Lower leg skin (tissue), 4 donors: ENCODE data around the gene KCNN3. TPM values are rescaled to one million over a fixed set of nuclear protein-coding genes. Genes with fewer than 3 reads are reported as not detected.

Experiments used
- DNase-seq, 2 donors: peaks; one replicate each; pipeline ENCODE4 v3.0.0-alpha.2; 2019; ENCODE audit warnings: low spot score in 2 of 2
- H3K4me3 ChIP-seq: fragments of 200-600 bp; sonication (generic); 2 replicates; pipeline ENCODE4 v1.5.1; 2017; ENCODE audit warnings: mild to moderate bottlenecking, low read depth; ENCODE audit not compliant: poor library complexity, severe bottlenecking
- POLR2A ChIP-seq, 2 donors: fragments of 450-650 bp; IDR thresholded peaks; one replicate each; pipeline ENCODE4 v1.6.1; 2016 to 2017; ENCODE audit warnings: antibody characterized with exemption in 2 of 2, mild to moderate bottlenecking in 1 of 2, moderate library complexity in 1 of 2
- WGBS, 2 donors: methylation state at CpG; one replicate each; pipeline ENCODE4 v1.1.5; 2018; 5-methylcytosine and 5-hydroxymethylcytosine counted together
- intact Hi-C: fragments of 100-400 bp; cut with DNase I; formaldehyde crosslinking; loops from one replicate; pipeline ENCODE4 v1.15.0; 2023; ENCODE audit warnings: low total_unique reads
- total RNA-seq, 4 donors: library from RNA; depleted of rRNA; stranded (reverse); fragments of >200 nt; gene quantifications; one replicate each; pipeline ENCODE4 v1.1.0, GENCODE V29; 2016
- TF ChIP-seq, protein P1 (sequence below), 3 donors: fragments of 450-650 bp; IDR thresholded peaks; one replicate each; pipeline ENCODE4 v1.5.1; 2016; ENCODE audit warnings: antibody characterized with exemption in 3 of 3, mild to moderate bottlenecking in 3 of 3, moderate library complexity in 2 of 3

The KCNN3 gene
- total RNA-seq, 4 donors from 2014 or later: 0.13 to 2.1 (median 0.36) TPM

DNA sequence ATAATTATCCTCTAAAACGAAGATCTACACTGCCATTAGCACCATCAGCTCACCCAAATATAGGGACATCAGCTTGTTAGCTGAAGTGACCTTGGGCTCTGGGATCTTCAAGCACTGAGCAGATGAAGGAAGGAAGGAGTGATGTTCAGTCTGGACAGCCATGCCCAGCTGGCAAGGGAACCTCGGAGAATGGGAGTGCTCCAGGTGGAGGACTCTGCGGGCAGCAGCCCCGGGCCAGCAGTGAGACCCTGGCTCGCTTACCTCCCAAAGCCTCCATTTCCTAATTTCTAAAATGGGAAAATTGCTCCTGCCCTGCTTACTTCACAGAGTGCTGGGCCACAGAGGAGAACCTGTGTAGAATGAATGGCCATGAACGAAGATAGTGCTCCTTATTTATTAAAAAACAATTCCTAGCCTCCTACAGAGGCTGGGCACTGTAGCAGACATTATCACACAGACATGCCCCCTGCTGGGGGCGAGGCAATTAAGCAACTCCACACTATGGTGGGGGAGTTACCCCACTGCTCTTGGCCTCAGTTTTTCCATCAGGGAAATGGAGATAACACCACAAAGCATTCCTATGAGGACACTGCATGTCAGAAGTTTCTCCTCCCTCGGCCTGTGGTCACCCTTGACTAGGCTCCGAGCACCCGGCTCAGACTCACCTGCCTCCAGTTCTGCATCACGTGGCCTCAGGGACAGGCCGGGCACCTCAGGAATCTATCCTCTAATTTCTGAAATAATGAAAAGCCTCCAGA, 117.6 kb downstream of the KCNN3 start:
- no peak for TF ChIP-seq POLR2A (IDR thresholded peaks at IDR 0.05)
- TF ChIP-seq, protein P1, sequence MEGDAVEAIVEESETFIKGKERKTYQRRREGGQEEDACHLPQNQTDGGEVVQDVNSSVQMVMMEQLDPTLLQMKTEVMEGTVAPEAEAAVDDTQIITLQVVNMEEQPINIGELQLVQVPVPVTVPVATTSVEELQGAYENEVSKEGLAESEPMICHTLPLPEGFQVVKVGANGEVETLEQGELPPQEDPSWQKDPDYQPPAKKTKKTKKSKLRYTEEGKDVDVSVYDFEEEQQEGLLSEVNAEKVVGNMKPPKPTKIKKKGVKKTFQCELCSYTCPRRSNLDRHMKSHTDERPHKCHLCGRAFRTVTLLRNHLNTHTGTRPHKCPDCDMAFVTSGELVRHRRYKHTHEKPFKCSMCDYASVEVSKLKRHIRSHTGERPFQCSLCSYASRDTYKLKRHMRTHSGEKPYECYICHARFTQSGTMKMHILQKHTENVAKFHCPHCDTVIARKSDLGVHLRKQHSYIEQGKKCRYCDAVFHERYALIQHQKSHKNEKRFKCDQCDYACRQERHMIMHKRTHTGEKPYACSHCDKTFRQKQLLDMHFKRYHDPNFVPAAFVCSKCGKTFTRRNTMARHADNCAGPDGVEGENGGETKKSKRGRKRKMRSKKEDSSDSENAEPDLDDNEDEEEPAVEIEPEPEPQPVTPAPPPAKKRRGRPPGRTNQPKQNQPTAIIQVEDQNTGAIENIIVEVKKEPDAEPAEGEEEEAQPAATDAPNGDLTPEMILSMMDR (IDR thresholded peaks at IDR 0.05): no peak
- intact Hi-C loops: no loop called here
- peak in 1 of 2 donors; percentile 34 for DNase-seq
- 83 to 94% methylated on average over 12 of the region's 12 CpGs for WGBS, 2 donors
- no peak overlapping the region for H3K4me3 ChIP-seq

DNA sequence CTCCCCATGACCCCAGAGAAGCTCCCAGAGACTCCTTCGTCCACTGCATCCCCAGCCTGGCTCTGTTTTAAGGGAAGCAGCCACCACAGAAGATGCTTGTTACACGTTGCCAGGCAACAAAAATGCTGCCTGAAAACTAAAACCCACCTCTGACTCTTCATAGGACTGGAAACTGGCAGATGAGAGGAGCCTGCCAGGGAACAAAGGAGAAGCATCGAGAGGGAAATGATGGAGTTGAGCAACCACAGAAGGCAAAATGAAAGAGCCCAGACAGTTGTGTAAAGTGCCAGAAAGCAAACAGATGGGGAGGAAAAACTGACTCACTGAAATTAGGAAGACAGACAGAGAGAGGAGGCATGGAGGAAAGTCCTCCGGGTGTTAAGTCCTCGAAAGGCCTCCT, 118.4 kb downstream of the KCNN3 start:
- no peak overlapping the region for H3K4me3 ChIP-seq
- intact Hi-C loops: no loop called here
- 45 to 53% methylated on average over 5 of the region's 5 CpGs for WGBS, 2 donors
- TF ChIP-seq, protein P1 (IDR thresholded peaks at IDR 0.05): no peak
- TF ChIP-seq POLR2A (IDR thresholded peaks at IDR 0.05): no peak
- DNase-seq: no peak

DNA sequence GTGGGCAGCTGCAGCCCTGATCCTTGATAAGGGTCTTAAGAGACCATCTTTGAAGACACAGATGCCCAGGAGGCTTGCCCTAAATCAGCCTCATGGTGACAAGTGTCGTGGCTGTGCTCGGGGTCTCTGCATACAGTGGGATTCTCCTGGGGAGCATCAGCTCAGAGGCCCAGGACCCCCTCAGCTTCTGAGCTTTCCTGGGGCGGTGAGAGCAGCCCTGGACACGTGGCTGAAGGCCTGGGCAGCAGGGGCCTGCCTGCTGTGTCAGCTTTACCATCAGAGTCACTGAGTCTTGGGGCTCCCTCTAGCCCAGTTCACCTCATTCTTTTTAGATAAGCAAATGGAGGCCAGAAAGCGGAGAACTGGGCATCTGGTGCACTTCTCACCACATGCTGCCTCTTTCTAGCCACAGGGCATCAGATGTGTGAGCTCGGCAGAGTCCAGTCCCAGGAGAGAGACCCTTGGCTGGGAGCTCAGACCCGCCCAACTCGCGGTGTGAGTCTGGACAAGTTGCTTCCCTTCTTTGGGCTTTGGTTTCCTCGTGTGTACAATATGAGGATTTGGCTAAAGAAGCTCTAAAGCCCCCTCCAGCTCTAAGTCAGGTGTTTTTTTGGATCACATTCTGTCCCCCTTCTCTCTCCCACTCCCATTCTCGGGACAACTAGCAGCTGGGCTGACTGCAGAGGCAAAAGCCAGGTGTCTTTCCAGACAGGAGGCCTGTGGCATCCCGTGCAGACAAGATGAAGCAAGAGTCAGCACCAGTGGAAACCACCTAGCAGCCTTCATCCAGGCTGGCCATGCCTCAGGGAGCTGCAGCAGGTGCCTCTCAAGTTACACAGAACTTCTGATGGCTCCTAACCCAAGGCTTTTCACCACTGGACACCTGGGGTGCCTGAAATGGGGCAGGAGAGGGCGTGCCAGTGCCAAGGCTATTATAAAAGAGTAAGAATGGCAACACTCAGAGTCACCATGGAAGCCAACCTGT, 119.1 kb downstream of the KCNN3 start:
- DNase-seq: peak in 1 of 2 donors; percentile 79
- 75 to 80% methylated on average over 13 of the region's 13 CpGs for WGBS, 2 donors
- no peak overlapping the region for H3K4me3 ChIP-seq
- intact Hi-C loops: no loop called here
- TF ChIP-seq, protein P1 (IDR thresholded peaks at IDR 0.05): no peak
- TF ChIP-seq POLR2A (IDR thresholded peaks at IDR 0.05): no peak

DNA sequence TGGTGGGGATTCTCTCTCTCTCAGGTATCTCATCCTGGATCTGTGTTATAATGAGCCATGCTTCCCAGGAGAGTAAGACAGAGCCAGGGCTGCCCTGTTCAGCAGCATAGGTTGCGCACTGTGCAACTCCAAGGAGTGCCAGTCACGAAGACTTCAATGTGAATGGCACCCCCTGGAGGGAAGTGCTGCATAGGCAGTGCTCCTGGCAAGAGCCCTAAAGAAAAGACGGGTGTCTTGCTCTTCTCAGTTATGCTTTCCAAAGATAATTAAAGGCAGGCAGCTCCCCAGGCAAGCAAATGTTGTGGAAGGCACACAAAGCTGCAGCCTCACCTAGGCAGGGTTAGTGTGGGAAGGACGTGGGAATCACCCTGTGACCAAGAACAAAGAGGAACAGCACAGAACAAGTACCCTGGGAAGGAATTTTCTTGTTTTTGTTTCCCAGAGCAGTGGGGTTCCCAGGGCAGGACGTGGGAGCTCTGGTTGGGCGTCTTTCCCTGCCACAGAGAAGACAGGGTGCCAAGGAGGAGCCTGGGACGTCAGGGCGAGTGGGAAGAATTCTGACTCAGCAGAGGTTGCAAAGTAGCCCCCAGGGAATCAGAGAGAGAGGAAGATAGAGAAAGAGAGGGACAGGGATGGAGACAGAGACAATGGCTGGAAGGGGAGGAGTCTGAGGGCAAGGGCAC, 120.9 kb downstream of the KCNN3 start:
- no peak for TF ChIP-seq POLR2A (IDR thresholded peaks at IDR 0.05)
- TF ChIP-seq, protein P1 (IDR thresholded peaks at IDR 0.05): no peak
- WGBS, 2 donors: 42 to 53% methylated on average over 8 of the region's 8 CpGs
- DNase-seq: no peak
- intact Hi-C loops: no loop called here
- no peak overlapping the region for H3K4me3 ChIP-seq

DNA sequence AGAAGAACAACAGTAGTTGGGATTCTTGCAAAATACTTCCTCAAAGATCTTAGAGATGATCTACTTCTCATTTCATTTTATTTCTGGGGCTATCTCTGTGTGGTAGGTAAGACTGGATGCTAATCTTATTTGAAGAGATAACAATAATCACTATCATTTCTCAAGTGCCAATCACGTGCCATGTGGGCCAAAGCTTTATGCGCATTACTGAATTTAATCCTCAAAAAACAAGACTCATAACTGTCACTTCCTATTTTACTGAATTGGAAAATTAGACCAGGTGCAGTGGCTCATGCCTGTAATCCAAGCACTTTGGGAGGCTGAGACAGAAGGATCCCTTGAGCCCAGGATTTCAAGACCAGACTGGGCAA, 121.7 kb downstream of the KCNN3 start:
- H3K4me3 ChIP-seq: no peak overlapping the region
- DNase-seq: no peak
- TF ChIP-seq, protein P1 (IDR thresholded peaks at IDR 0.05): no peak
- TF ChIP-seq POLR2A (IDR thresholded peaks at IDR 0.05): no peak
- WGBS, 2 donors: 67 to 83% methylated on average over 2 of the region's 2 CpGs
- intact Hi-C loops: no loop called here
